H1 (cell line): Measurements from ENCODE around the gene TNIK. TPM values are rescaled to one million over a fixed set of nuclear protein-coding genes. Genes with fewer than 3 reads are reported as not detected.

Experiments
- CTCF ChIA-PET: fragments of 300-600 bp; sonication (Branson Sonifier 250); formaldehyde crosslinking; loops from one replicate; lab custom pipeline; 2021; ENCODE audit not compliant: partially characterized antibody; lab: Charles Lee
- POLR2A ChIA-PET: fragments of 300-600 bp; sonication (Branson Sonifier 250); formaldehyde crosslinking; loops from one replicate; lab custom pipeline; 2021; ENCODE audit warnings: inconsistent platforms; ENCODE audit not compliant: partially characterized antibody; lab: Charles Lee
- DNase-seq, 2 experiments: peaks; one replicate each; pipeline versions ENCODE4 v3.0.0 to v3.0.0-alpha.2; 2010 to 2022; ENCODE audit warnings: low spot score in 2 of 2, low read depth in 1 of 2, mixed read lengths in 1 of 2
- FAIRE-seq: peaks from 2 replicates; lab custom pipeline; 2011; peaks lifted over from hg19 to GRCh38; lab: Jason Lieb, UNC
- H2AFZ ChIP-seq: 2 replicates; pipeline ENCODE4 v1.8.1; 2012; ENCODE audit warnings: low read length, inconsistent platforms
- H2AK5ac ChIP-seq: 2 replicates; pipeline ENCODE4 v1.6.1; 2013; ENCODE audit warnings: low read depth, low read length
- H2BK120ac ChIP-seq: replicated peaks from 2 replicates; pipeline ENCODE3; 2013; ENCODE audit warnings: low read depth, low read length, inconsistent platforms
- H2BK12ac ChIP-seq: 2 replicates; pipeline ENCODE4 v1.6.1; 2013; ENCODE audit warnings: low read depth, low read length
- H2BK15ac ChIP-seq: 2 replicates; pipeline ENCODE4 v1.6.1; 2013; ENCODE audit warnings: low read length
- H2BK20ac ChIP-seq: 2 replicates; pipeline ENCODE4 v1.6.1; 2013; ENCODE audit warnings: low read length
- H2BK5ac ChIP-seq: 2 replicates; pipeline ENCODE4 v1.6.1; 2013; ENCODE audit warnings: low read depth, low read length
- H3K14ac ChIP-seq: 2 replicates; pipeline ENCODE4 v1.6.1; 2013; ENCODE audit warnings: inconsistent platforms; ENCODE audit not compliant: insufficient read length
- H3K18ac ChIP-seq: 2 replicates; pipeline ENCODE4 v1.6.1; 2013; ENCODE audit warnings: low read length; ENCODE audit errors: extremely low read depth
- H3K23ac ChIP-seq: 2 replicates; pipeline ENCODE4 v1.6.1; 2013; ENCODE audit warnings: inconsistent platforms; ENCODE audit not compliant: insufficient read length
- H3K23me2 ChIP-seq: 2 replicates; pipeline ENCODE4 v1.6.1; 2013; ENCODE audit warnings: low read depth, low read length
- H3K27ac ChIP-seq: 2 replicates; pipeline ENCODE4 v1.6.1; 2011; ENCODE audit warnings: low read depth, low read length, inconsistent platforms
- H3K27me3 ChIP-seq, 4 experiments: replicated peaks in 1 of 4; 1 replicate in 1 of 4; 2 replicates in 3 of 4; pipeline versions ENCODE4 v1.6.1 to v1.8.1; 2011 to 2013; ENCODE audit warnings: low read length in 3 of 4, mild to moderate bottlenecking in 3 of 4, inconsistent platforms in 2 of 4, mixed read lengths in 2 of 4, moderate library complexity in 1 of 4; ENCODE audit not compliant: control insufficient read depth in 3 of 4, insufficient read depth in 3 of 4; ENCODE audit errors: extremely low read depth in 1 of 4
- H3K36me3 ChIP-seq, 4 experiments: 2 replicates each; pipeline versions ENCODE4 v1.6.1 to v1.8.1; 2011 to 2013; ENCODE audit warnings: mild to moderate bottlenecking in 4 of 4, low read length in 3 of 4, moderate library complexity in 2 of 4, control low read depth in 1 of 4, inconsistent platforms in 1 of 4; ENCODE audit not compliant: insufficient read depth in 4 of 4, control insufficient read depth in 2 of 4
- H3K4ac ChIP-seq: replicated peaks from 2 replicates; pipeline ENCODE3; 2013; ENCODE audit warnings: low read length, low read depth, mixed read lengths, inconsistent platforms; ENCODE audit not compliant: insufficient read length
- H3K4me1 ChIP-seq, 4 experiments: replicated peaks in 1 of 4; 1 replicate in 1 of 4; 2 replicates in 3 of 4; pipeline versions ENCODE4 v1.6.1 to v1.8.1; 2011 to 2013; ENCODE audit warnings: low read length in 3 of 4, inconsistent platforms in 2 of 4, mixed read lengths in 1 of 4; ENCODE audit not compliant: insufficient read depth in 4 of 4, control insufficient read depth in 3 of 4
- H3K4me2 ChIP-seq, 2 experiments: 2 replicates each; pipeline versions ENCODE4 v1.6.1 to v1.8.1; 2011 to 2013; ENCODE audit warnings: low read depth in 2 of 2, low read length in 2 of 2, control low read depth in 1 of 2, inconsistent platforms in 1 of 2, mild to moderate bottlenecking in 1 of 2; ENCODE audit not compliant: insufficient read depth in 1 of 2
- H3K4me3 ChIP-seq, 4 experiments: fragments of 200-600, 300-600 bp in 1 of 4; sonication (generic), shearing (Covaris generic), sonication (Bioruptor Twin) in 1 of 4; 2 replicates each; pipeline versions ENCODE4 v1.5.1 to v1.8.1; 2011 to 2016; ENCODE audit warnings: low read length in 4 of 4, low read depth in 3 of 4, control low read depth in 2 of 4, inconsistent platforms in 2 of 4, mild to moderate bottlenecking in 2 of 4, mixed read lengths in 1 of 4, moderate library complexity in 1 of 4; ENCODE audit not compliant: insufficient read depth in 2 of 4; ENCODE audit errors: extremely low read depth in 1 of 4
- H3K56ac ChIP-seq: replicated peaks from 2 replicates; pipeline ENCODE3; 2013; ENCODE audit warnings: low read depth, mild to moderate bottlenecking, mixed read lengths, low read length, inconsistent platforms; ENCODE audit not compliant: insufficient read length
- H3K79me1 ChIP-seq: 2 replicates; pipeline ENCODE4 v1.6.1; 2013; ENCODE audit warnings: low read depth, low read length, control low read depth
- H3K79me2 ChIP-seq, 2 experiments: 2 replicates each; pipeline versions ENCODE4 v1.6.1 to v1.8.1; 2012 to 2013; ENCODE audit warnings: low read length in 2 of 2, mild to moderate bottlenecking in 2 of 2, inconsistent platforms in 1 of 2; ENCODE audit not compliant: insufficient read depth in 2 of 2, control insufficient read depth in 1 of 2
- H3K9ac ChIP-seq, 4 experiments: replicated peaks in 1 of 4; 1 replicate in 1 of 4; 2 replicates in 3 of 4; pipeline versions ENCODE4 v1.6.1 to v1.8.1; 2011 to 2013; ENCODE audit warnings: low read depth in 3 of 4, low read length in 3 of 4, control low read depth in 2 of 4, mild to moderate bottlenecking in 2 of 4, moderate library complexity in 2 of 4, inconsistent platforms in 1 of 4; ENCODE audit errors: extremely low read depth in 1 of 4
- H3K9me3 ChIP-seq, 2 experiments: 2 replicates each; pipeline versions ENCODE4 v1.6.1 to v1.8.1; 2012 to 2013; ENCODE audit warnings: mild to moderate bottlenecking in 2 of 2, moderate library complexity in 2 of 2, control low read depth in 1 of 2, inconsistent platforms in 1 of 2, low read depth in 1 of 2, low read length in 1 of 2, mixed read lengths in 1 of 2; ENCODE audit not compliant: insufficient read depth in 2 of 2
- H4K20me1 ChIP-seq, 2 experiments: replicated peaks in 1 of 2; 2 replicates each; pipeline versions ENCODE3 to v1.8.1; 2011 to 2013; ENCODE audit warnings: inconsistent platforms in 2 of 2, low read length in 2 of 2, mild to moderate bottlenecking in 1 of 2; ENCODE audit not compliant: insufficient read depth in 2 of 2, control insufficient read depth in 1 of 2
- H4K5ac ChIP-seq: 2 replicates; pipeline ENCODE4 v1.6.1; 2013; ENCODE audit warnings: low read length, low read depth, mixed read lengths, inconsistent platforms; ENCODE audit not compliant: insufficient read length
- H4K8ac ChIP-seq: 2 replicates; pipeline ENCODE4 v1.8.0; 2013; ENCODE audit warnings: mild to moderate bottlenecking, moderate library complexity, low read length, inconsistent platforms; ENCODE audit not compliant: insufficient read depth; ENCODE audit errors: extremely low read depth
- H4K91ac ChIP-seq: replicated peaks from 2 replicates; pipeline ENCODE3; 2013; ENCODE audit warnings: low read length, mixed read lengths, inconsistent platforms; ENCODE audit not compliant: insufficient read length
- CHD2 ChIP-seq: IDR thresholded peaks from 2 replicates; pipeline ENCODE4 v1.6.1; 2012; ENCODE audit warnings: low read length, improper control_type of control experiment
- CTBP2 ChIP-seq: IDR thresholded peaks from 2 replicates; pipeline ENCODE4 v1.7.0; 2011; ENCODE audit warnings: borderline replicate concordance, mild to moderate bottlenecking, moderate library complexity, mixed read lengths, low read length; ENCODE audit not compliant: insufficient read depth, insufficient read length
- SIX5 ChIP-seq: IDR thresholded peaks from 2 replicates; pipeline ENCODE4 v1.6.1; 2011; ENCODE audit warnings: mild to moderate bottlenecking, low read depth, low read length
- SP1 ChIP-seq: IDR thresholded peaks from 2 replicates; pipeline ENCODE4 v1.6.1; 2011; ENCODE audit warnings: low read depth, low read length
- WGBS, 2 experiments: shearing (Covaris generic) in 1 of 2; methylation state at CpG; one replicate each; pipeline versions ENCODE4 v1.1.6 to v1.1.7; 2013 to 2015; ENCODE audit warnings: low lambda C conversion rate in 2 of 2, mixed read lengths in 2 of 2, inconsistent platforms in 1 of 2, low coverage in 1 of 2, missing lambda C conversion rate in 1 of 2; ENCODE audit not compliant: insufficient replicate concordance in 2 of 2, insufficient coverage in 1 of 2, insufficient read length in 1 of 2; ENCODE audit errors: extremely low coverage in 1 of 2, missing lambda C conversion rate in 1 of 2; 5-methylcytosine and 5-hydroxymethylcytosine counted together
- polyA plus RNA-seq, 7 experiments: library from polyadenylated mRNA; depleted of rRNA in 3 of 7; stranded (reverse) in 5 of 7; unstranded in 2 of 7; fragments of >200 nt in 5 of 7; fragments of 200-250 nt in 2 of 7; gene quantifications; 1 replicate in 5 of 7; 2 replicates in 1 of 7; 4 replicates in 1 of 7; pipeline versions ENCODE4 v1.2.1 to v1.2.3, GENCODE V29; 2011 to 2013; ENCODE audit warnings: missing spikeins in 2 of 7, mixed read lengths in 2 of 7
- total RNA-seq: library from RNA; stranded (reverse); fragmentation: NEBNext Ultra II Directional; extraction: Animal tissue kit (Norgen Biotek cat#: 25700); gene quantifications from 2 replicates; pipeline ENCODE4 v1.2.1, GENCODE V29; 2021

The TNIK gene
- total and polyA plus RNA-seq, 2 of the 8 experiments (the other 6 are each of a cell fraction or from before 2014, with no cell fraction given) = 7.4 to 42.0 TPM

GRCh38 chr3:171312741-171313140, 147.5 kb downstream of the TNIK start:
- H4K20me1 ChIP-seq = no peaks in the 10 kb centered on the region
- H2BK12ac ChIP-seq = no peak overlapping the region
- H3K79me1 ChIP-seq = no peaks in the 10 kb centered on the region
- no peak overlapping the region for H2BK15ac ChIP-seq
- 83% methylated on average over 8 of the region's 8 CpGs; no CpG with 5 or more reads in 1 of the 2 experiments for WGBS, 2 experiments
- H3K4ac ChIP-seq = no peak overlapping the region
- POLR2A ChIA-PET = interaction anchor here (0.6 kb wide), 1 partner anchor 22 kb away, joined by 3 read pairs; no protein-coding TSS in a partner anchor
- H4K91ac ChIP-seq = no peak overlapping the region
- no peak overlapping the region for H3K27ac ChIP-seq
- TF ChIP-seq SIX5 = no peak
- no peak for TF ChIP-seq CHD2
- no peak for TF ChIP-seq CTBP2
- no peak for TF ChIP-seq SP1
- no peak overlapping the region for H3K56ac ChIP-seq
- FAIRE-seq (no peak), DNase-seq (no peak)
- no peaks in the 10 kb centered on the region for H3K27me3 ChIP-seq
- H3K9me3 ChIP-seq = no peaks in the 10 kb centered on the region
- H2AK5ac ChIP-seq = no peak overlapping the region
- no peak overlapping the region for H3K4me3 ChIP-seq
- H4K5ac ChIP-seq = no peak overlapping the region
- H4K8ac ChIP-seq = no peak overlapping the region
- no peak overlapping the region for H2BK20ac ChIP-seq
- no peak overlapping the region for H2BK120ac ChIP-seq
- H3K18ac ChIP-seq = no peak overlapping the region
- no peaks in the 10 kb centered on the region for H3K23me2 ChIP-seq
- H3K4me2 ChIP-seq = no peak overlapping the region
- H3K4me1 ChIP-seq = peaks cover 0 to 3% (median 2%) of the 10 kb centered on the region in 4 experiments; a peak in 3 of 7 replicates
- H2BK5ac ChIP-seq = no peak overlapping the region
- no peak overlapping the region for H2AFZ ChIP-seq
- no peaks in the 10 kb centered on the region for H3K36me3 ChIP-seq
- H3K23ac ChIP-seq = no peak overlapping the region
- CTCF ChIA-PET = interaction anchor here (1.3 kb wide), 1 partner anchor 16 kb away, joined by 3 read pairs; no protein-coding TSS in a partner anchor
- no peak overlapping the region for H3K14ac ChIP-seq
- peaks cover 0 to 25% of the 10 kb centered on the region in 2 experiments; a peak in 2 of 4 replicates for H3K79me2 ChIP-seq
- H3K9ac ChIP-seq = no peak overlapping the region
